H1 (cell line): ENCODE measurements around the gene SNTG2. TPM values are rescaled to one million over a fixed set of nuclear protein-coding genes. Genes with fewer than 3 reads are reported as not detected.

Experiments used
- CTCF ChIA-PET: fragments of 300-600 bp; sonication (Branson Sonifier 250); formaldehyde crosslinking; loops from one replicate; lab custom pipeline; 2021; ENCODE audit not compliant: partially characterized antibody; lab: Charles Lee
- POLR2A ChIA-PET: fragments of 300-600 bp; sonication (Branson Sonifier 250); formaldehyde crosslinking; loops from one replicate; lab custom pipeline; 2021; ENCODE audit warnings: inconsistent platforms; ENCODE audit not compliant: partially characterized antibody; lab: Charles Lee
- DNase-seq, 2 experiments: peaks; one replicate each; pipeline versions ENCODE4 v3.0.0 to v3.0.0-alpha.2; 2010 to 2022; ENCODE audit warnings: low spot score in 2 of 2, low read depth in 1 of 2, mixed read lengths in 1 of 2
- FAIRE-seq: peaks from 2 replicates; lab custom pipeline; 2011; peaks lifted over from hg19 to GRCh38; lab: Jason Lieb, UNC
- H2AFZ ChIP-seq: 2 replicates; pipeline ENCODE4 v1.8.1; 2012; ENCODE audit warnings: low read length, inconsistent platforms
- H2AK5ac ChIP-seq: 2 replicates; pipeline ENCODE4 v1.6.1; 2013; ENCODE audit warnings: low read depth, low read length
- H2BK120ac ChIP-seq: replicated peaks from 2 replicates; pipeline ENCODE3; 2013; ENCODE audit warnings: low read depth, low read length, inconsistent platforms
- H2BK12ac ChIP-seq: 2 replicates; pipeline ENCODE4 v1.6.1; 2013; ENCODE audit warnings: low read depth, low read length
- H2BK15ac ChIP-seq: 2 replicates; pipeline ENCODE4 v1.6.1; 2013; ENCODE audit warnings: low read length
- H2BK20ac ChIP-seq: 2 replicates; pipeline ENCODE4 v1.6.1; 2013; ENCODE audit warnings: low read length
- H2BK5ac ChIP-seq: 2 replicates; pipeline ENCODE4 v1.6.1; 2013; ENCODE audit warnings: low read depth, low read length
- H3K14ac ChIP-seq: 2 replicates; pipeline ENCODE4 v1.6.1; 2013; ENCODE audit warnings: inconsistent platforms; ENCODE audit not compliant: insufficient read length
- H3K18ac ChIP-seq: 2 replicates; pipeline ENCODE4 v1.6.1; 2013; ENCODE audit warnings: low read length; ENCODE audit errors: extremely low read depth
- H3K23ac ChIP-seq: 2 replicates; pipeline ENCODE4 v1.6.1; 2013; ENCODE audit warnings: inconsistent platforms; ENCODE audit not compliant: insufficient read length
- H3K23me2 ChIP-seq: 2 replicates; pipeline ENCODE4 v1.6.1; 2013; ENCODE audit warnings: low read depth, low read length
- H3K27ac ChIP-seq: 2 replicates; pipeline ENCODE4 v1.6.1; 2011; ENCODE audit warnings: low read depth, low read length, inconsistent platforms
- H3K27me3 ChIP-seq, 4 experiments: replicated peaks in 1 of 4; 1 replicate in 1 of 4; 2 replicates in 3 of 4; pipeline versions ENCODE4 v1.6.1 to v1.8.1; 2011 to 2013; ENCODE audit warnings: low read length in 3 of 4, mild to moderate bottlenecking in 3 of 4, inconsistent platforms in 2 of 4, mixed read lengths in 2 of 4, moderate library complexity in 1 of 4; ENCODE audit not compliant: control insufficient read depth in 3 of 4, insufficient read depth in 3 of 4; ENCODE audit errors: extremely low read depth in 1 of 4
- H3K36me3 ChIP-seq, 4 experiments: 2 replicates each; pipeline versions ENCODE4 v1.6.1 to v1.8.1; 2011 to 2013; ENCODE audit warnings: mild to moderate bottlenecking in 4 of 4, low read length in 3 of 4, moderate library complexity in 2 of 4, control low read depth in 1 of 4, inconsistent platforms in 1 of 4; ENCODE audit not compliant: insufficient read depth in 4 of 4, control insufficient read depth in 2 of 4
- H3K4ac ChIP-seq: replicated peaks from 2 replicates; pipeline ENCODE3; 2013; ENCODE audit warnings: low read length, low read depth, mixed read lengths, inconsistent platforms; ENCODE audit not compliant: insufficient read length
- H3K4me1 ChIP-seq, 4 experiments: replicated peaks in 1 of 4; 1 replicate in 1 of 4; 2 replicates in 3 of 4; pipeline versions ENCODE4 v1.6.1 to v1.8.1; 2011 to 2013; ENCODE audit warnings: low read length in 3 of 4, inconsistent platforms in 2 of 4, mixed read lengths in 1 of 4; ENCODE audit not compliant: insufficient read depth in 4 of 4, control insufficient read depth in 3 of 4
- H3K4me2 ChIP-seq, 2 experiments: 2 replicates each; pipeline versions ENCODE4 v1.6.1 to v1.8.1; 2011 to 2013; ENCODE audit warnings: low read depth in 2 of 2, low read length in 2 of 2, control low read depth in 1 of 2, inconsistent platforms in 1 of 2, mild to moderate bottlenecking in 1 of 2; ENCODE audit not compliant: insufficient read depth in 1 of 2
- H3K4me3 ChIP-seq, 4 experiments: fragments of 200-600, 300-600 bp in 1 of 4; sonication (generic), shearing (Covaris generic), sonication (Bioruptor Twin) in 1 of 4; 2 replicates each; pipeline versions ENCODE4 v1.5.1 to v1.8.1; 2011 to 2016; ENCODE audit warnings: low read length in 4 of 4, low read depth in 3 of 4, control low read depth in 2 of 4, inconsistent platforms in 2 of 4, mild to moderate bottlenecking in 2 of 4, mixed read lengths in 1 of 4, moderate library complexity in 1 of 4; ENCODE audit not compliant: insufficient read depth in 2 of 4; ENCODE audit errors: extremely low read depth in 1 of 4
- H3K56ac ChIP-seq: replicated peaks from 2 replicates; pipeline ENCODE3; 2013; ENCODE audit warnings: low read depth, mild to moderate bottlenecking, mixed read lengths, low read length, inconsistent platforms; ENCODE audit not compliant: insufficient read length
- H3K79me1 ChIP-seq: 2 replicates; pipeline ENCODE4 v1.6.1; 2013; ENCODE audit warnings: low read depth, low read length, control low read depth
- H3K79me2 ChIP-seq, 2 experiments: 2 replicates each; pipeline versions ENCODE4 v1.6.1 to v1.8.1; 2012 to 2013; ENCODE audit warnings: low read length in 2 of 2, mild to moderate bottlenecking in 2 of 2, inconsistent platforms in 1 of 2; ENCODE audit not compliant: insufficient read depth in 2 of 2, control insufficient read depth in 1 of 2
- H3K9ac ChIP-seq, 4 experiments: replicated peaks in 1 of 4; 1 replicate in 1 of 4; 2 replicates in 3 of 4; pipeline versions ENCODE4 v1.6.1 to v1.8.1; 2011 to 2013; ENCODE audit warnings: low read depth in 3 of 4, low read length in 3 of 4, control low read depth in 2 of 4, mild to moderate bottlenecking in 2 of 4, moderate library complexity in 2 of 4, inconsistent platforms in 1 of 4; ENCODE audit errors: extremely low read depth in 1 of 4
- H3K9me3 ChIP-seq, 2 experiments: 2 replicates each; pipeline versions ENCODE4 v1.6.1 to v1.8.1; 2012 to 2013; ENCODE audit warnings: mild to moderate bottlenecking in 2 of 2, moderate library complexity in 2 of 2, control low read depth in 1 of 2, inconsistent platforms in 1 of 2, low read depth in 1 of 2, low read length in 1 of 2, mixed read lengths in 1 of 2; ENCODE audit not compliant: insufficient read depth in 2 of 2
- H4K20me1 ChIP-seq, 2 experiments: replicated peaks in 1 of 2; 2 replicates each; pipeline versions ENCODE3 to v1.8.1; 2011 to 2013; ENCODE audit warnings: inconsistent platforms in 2 of 2, low read length in 2 of 2, mild to moderate bottlenecking in 1 of 2; ENCODE audit not compliant: insufficient read depth in 2 of 2, control insufficient read depth in 1 of 2
- H4K5ac ChIP-seq: 2 replicates; pipeline ENCODE4 v1.6.1; 2013; ENCODE audit warnings: low read length, low read depth, mixed read lengths, inconsistent platforms; ENCODE audit not compliant: insufficient read length
- H4K8ac ChIP-seq: 2 replicates; pipeline ENCODE4 v1.8.0; 2013; ENCODE audit warnings: mild to moderate bottlenecking, moderate library complexity, low read length, inconsistent platforms; ENCODE audit not compliant: insufficient read depth; ENCODE audit errors: extremely low read depth
- H4K91ac ChIP-seq: replicated peaks from 2 replicates; pipeline ENCODE3; 2013; ENCODE audit warnings: low read length, mixed read lengths, inconsistent platforms; ENCODE audit not compliant: insufficient read length
- CTBP2 ChIP-seq: IDR thresholded peaks from 2 replicates; pipeline ENCODE4 v1.7.0; 2011; ENCODE audit warnings: borderline replicate concordance, mild to moderate bottlenecking, moderate library complexity, mixed read lengths, low read length; ENCODE audit not compliant: insufficient read depth, insufficient read length
- EZH2 ChIP-seq: fragments of 200-600 bp; sonication (generic); IDR thresholded peaks from 2 replicates; pipeline ENCODE4 v1.7.1; 2012; ENCODE audit warnings: low read depth, mild to moderate bottlenecking, moderate library complexity, low read length, inconsistent platforms; ENCODE audit not compliant: severe bottlenecking
- WGBS, 2 experiments: shearing (Covaris generic) in 1 of 2; methylation state at CpG; one replicate each; pipeline versions ENCODE4 v1.1.6 to v1.1.7; 2013 to 2015; ENCODE audit warnings: low lambda C conversion rate in 2 of 2, mixed read lengths in 2 of 2, inconsistent platforms in 1 of 2, low coverage in 1 of 2, missing lambda C conversion rate in 1 of 2; ENCODE audit not compliant: insufficient replicate concordance in 2 of 2, insufficient coverage in 1 of 2, insufficient read length in 1 of 2; ENCODE audit errors: extremely low coverage in 1 of 2, missing lambda C conversion rate in 1 of 2; 5-methylcytosine and 5-hydroxymethylcytosine counted together
- polyA plus RNA-seq, 7 experiments: library from polyadenylated mRNA; depleted of rRNA in 3 of 7; stranded (reverse) in 5 of 7; unstranded in 2 of 7; fragments of >200 nt in 5 of 7; fragments of 200-250 nt in 2 of 7; gene quantifications; 1 replicate in 5 of 7; 2 replicates in 1 of 7; 4 replicates in 1 of 7; pipeline versions ENCODE4 v1.2.1 to v1.2.3, GENCODE V29; 2011 to 2013; ENCODE audit warnings: missing spikeins in 2 of 7, mixed read lengths in 2 of 7
- total RNA-seq: library from RNA; stranded (reverse); fragmentation: NEBNext Ultra II Directional; extraction: Animal tissue kit (Norgen Biotek cat#: 25700); gene quantifications from 2 replicates; pipeline ENCODE4 v1.2.1, GENCODE V29; 2021

The SNTG2 gene
- total and polyA plus RNA-seq, 2 of the 8 experiments (the other 6 are each of a cell fraction or from before 2014, with no cell fraction given), result 6.6 to 18.1 TPM

- Histone ChIP-seq H2BK120ac (no peak overlapping the region), H3K27me3 (no peaks in the 10 kb centered on the region), H4K5ac (no peak overlapping the region), H4K8ac (peak overlapping the region; percentile 7; the same call in 1 of the 2 replicates), H2AFZ (no peak overlapping the region), H3K9me3 (no peaks in the 10 kb centered on the region), H2AK5ac (no peak overlapping the region), H3K4me2 (no peak overlapping the region), H4K91ac (no peak overlapping the region), H4K20me1 (peaks cover 0 to 11% of the 10 kb centered on the region in 2 experiments), H2BK12ac (no peak overlapping the region), H3K79me2 (peaks cover 0 to 3% of the 10 kb centered on the region in 2 experiments; a peak in 1 of 4 replicates), H3K36me3 (peaks cover 0 to 9% (median 2%) of the 10 kb centered on the region in 4 experiments; a peak in 4 of 8 replicates), H3K79me1 (no peaks in the 10 kb centered on the region; the same call in 1 of the 2 replicates), H3K56ac (no peak overlapping the region), H3K23ac (no peak overlapping the region), H3K14ac (no peak overlapping the region), H2BK20ac (no peak overlapping the region), H3K4me3 (no peak overlapping the region), H2BK15ac (no peak overlapping the region), H2BK5ac (no peak overlapping the region), H3K18ac (no peak overlapping the region), H3K27ac (no peak overlapping the region), H3K4ac (no peak overlapping the region), H3K4me1 (peaks cover 0 to 11% (median 5%) of the 10 kb centered on the region in 4 experiments; a peak in 3 of 7 replicates), H3K9ac (no peak overlapping the region), H3K23me2 (peaks cover 10% of the 10 kb centered on the region; the same call in 1 of the 2 replicates)
- POLR2A ChIA-PET, result no interaction called here
- FAIRE-seq, result no peak
- WGBS, 2 experiments, result 74% methylated on average over 14 of the region's 14 CpGs; no CpG with 5 or more reads in 1 of the 2 experiments
- CTCF ChIA-PET, result interaction anchor here (1.2 to 1.3 kb wide), 2 partner anchors 14 to 16 kb away, joined by 3 to 5 read pairs; no protein-coding TSS in a partner anchor
- TF ChIP-seq EZH2 (no peak), CTBP2 (no peak)
- DNase-seq, result no peak
Measured at GRCh38 chr2:1156531-1156930, 205.9 kb downstream of the SNTG2 start.
